HEK293T (cell line): ENCODE measurements around the gene PRICKLE2.

Source experiments
- CTCF ChIA-PET: fragments of 350-600 bp; formaldehyde crosslinking; extraction: SDS; loops from one replicate; lab custom pipeline; 2021; ENCODE audit warnings: antibody characterized with exemption, inconsistent platforms; lab: Yijun Ruan, JAX
- POLR2A ChIA-PET: fragments of 350-600 bp; formaldehyde crosslinking; extraction: SDS; loops from one replicate; lab custom pipeline; 2020; ENCODE audit warnings: antibody characterized with exemption, inconsistent platforms; lab: Yijun Ruan, JAX
- DNase-seq: peaks from one replicate; pipeline ENCODE4 v3.0.0; 2012; ENCODE audit warnings: mixed read lengths; ENCODE audit errors: extremely low spot score
- ARNT ChIP-seq: fragments of 450-650 bp; IDR thresholded peaks from 2 replicates; pipeline ENCODE4 v1.6.1; 2017; ENCODE audit warnings: mild to moderate bottlenecking
- BHLHE40 ChIP-seq: fragments of 450-650 bp; IDR thresholded peaks from 2 replicates; pipeline ENCODE4 v1.6.1; 2016; ENCODE audit warnings: mild to moderate bottlenecking, moderate library complexity, borderline replicate concordance
- CTBP1 ChIP-seq: fragments of 450-650 bp; IDR thresholded peaks from 2 replicates; pipeline ENCODE4 v1.6.1; 2016; ENCODE audit warnings: borderline replicate concordance
- ELF4 ChIP-seq: fragments of 450-650 bp; IDR thresholded peaks from 2 replicates; pipeline ENCODE4 v1.6.1; 2017; ENCODE audit warnings: antibody characterized with exemption
- FOXA1 ChIP-seq: fragments of 450-650 bp; IDR thresholded peaks from 2 replicates; pipeline ENCODE4 v1.6.1; 2016; ENCODE audit warnings: mild to moderate bottlenecking
- FOXK2 ChIP-seq: fragments of 450-650 bp; IDR thresholded peaks from 2 replicates; pipeline ENCODE4 v1.6.1; 2016; ENCODE audit warnings: mild to moderate bottlenecking
- FOXM1 ChIP-seq: fragments of 450-650 bp; IDR thresholded peaks from 2 replicates; pipeline ENCODE4 v1.6.1; 2017; ENCODE audit warnings: mild to moderate bottlenecking, borderline replicate concordance
- HDGF ChIP-seq: fragments of 450-650 bp; IDR thresholded peaks from 2 replicates; pipeline ENCODE4 v1.6.1; 2017; ENCODE audit warnings: antibody characterized with exemption, borderline replicate concordance
- L3MBTL2 ChIP-seq: fragments of 450-650 bp; conservative IDR thresholded peaks from 2 replicates; pipeline ENCODE4 v1.6.1; 2016; ENCODE audit warnings: mild to moderate bottlenecking
- LEF1 ChIP-seq: fragments of 450-650 bp; IDR thresholded peaks from 2 replicates; pipeline ENCODE4 v1.6.1; 2017; ENCODE audit warnings: mild to moderate bottlenecking, borderline replicate concordance
- NFRKB ChIP-seq: fragments of 450-650 bp; IDR thresholded peaks from 2 replicates; pipeline ENCODE4 v1.6.1; 2016; ENCODE audit warnings: mild to moderate bottlenecking, moderate library complexity
- PKNOX1 ChIP-seq: fragments of 450-650 bp; IDR thresholded peaks from 2 replicates; pipeline ENCODE4 v1.6.1; 2016
- SP1 ChIP-seq: fragments of 450-650 bp; IDR thresholded peaks from 2 replicates; pipeline ENCODE4 v1.6.1; 2017
- SUZ12 ChIP-seq: fragments of 450-650 bp; IDR thresholded peaks from 2 replicates; pipeline ENCODE4 v1.6.1; 2016; ENCODE audit warnings: mild to moderate bottlenecking
- TARDBP ChIP-seq: fragments of 450-650 bp; IDR thresholded peaks from 2 replicates; pipeline ENCODE4 v1.6.1; 2016
- ZNF384 ChIP-seq: fragments of 450-650 bp; IDR thresholded peaks from 2 replicates; pipeline ENCODE4 v1.6.1; 2016

The PRICKLE2 gene

GRCh38 chr3:64053581-64053980, 171.7 kb downstream of the PRICKLE2 start:
- ChIA-PET CTCF (no interaction called here), POLR2A (no interaction called here)
- DNase-seq, result no peak
- TF ChIP-seq PKNOX1, result no peak
- TF ChIP-seq NFRKB, result no peak
- no peak for TF ChIP-seq ELF4
- no peak for TF ChIP-seq BHLHE40
- no peak for TF ChIP-seq ZNF384
- no peak for TF ChIP-seq FOXK2

- DNase-seq, result no peak
- CTCF ChIA-PET, result no interaction called here
- TF ChIP-seq PKNOX1 (no peak), TARDBP (no peak), L3MBTL2 (no peak), NFRKB (no peak), SP1 (no peak), SUZ12 (no peak), ELF4 (no peak), FOXM1 (no peak), LEF1 (no peak), FOXA1 (no peak), FOXK2 (no peak), CTBP1 (no peak), HDGF (no peak), ARNT (no peak), BHLHE40 (no peak), ZNF384 (no peak)
- POLR2A ChIA-PET, result interaction anchor here (0.6 kb wide), 1 partner anchor 13 kb away, joined by 3 read pairs; no protein-coding TSS in a partner anchor
Observed at GRCh38 chr3:64053117-64053516, 172.1 kb downstream of the PRICKLE2 start.

- DNase-seq, result no peak
- TF ChIP-seq FOXK2 (no peak), HDGF (no peak), CTBP1 (no peak), ZNF384 (no peak), ELF4 (no peak), FOXM1 (no peak), PKNOX1 (no peak), NFRKB (no peak), LEF1 (no peak), SUZ12 (no peak), ARNT (no peak)
- CTCF ChIA-PET, result no interaction called here
- POLR2A ChIA-PET, result no interaction called here
Observed at GRCh38 chr3:64049832-64050231, 175.4 kb downstream of the PRICKLE2 start.

GRCh38 chr3:64049136-64049535, 176.1 kb downstream of the PRICKLE2 start:
- TF ChIP-seq TARDBP, result no peak
- no peak for TF ChIP-seq HDGF
- TF ChIP-seq LEF1, result no peak
- TF ChIP-seq SUZ12, result no peak
- no peak for TF ChIP-seq CTBP1
- no peak for TF ChIP-seq SP1
- no peak for TF ChIP-seq NFRKB
- no peak for TF ChIP-seq BHLHE40
- no peak for TF ChIP-seq ARNT
- TF ChIP-seq FOXK2, result no peak
- TF ChIP-seq FOXM1, result no peak
- no peak for TF ChIP-seq ELF4
- TF ChIP-seq ZNF384, result no peak
- TF ChIP-seq FOXA1, result no peak
- CTCF ChIA-PET, result no interaction called here
- POLR2A ChIA-PET, result no interaction called here
- no peak for DNase-seq

- TF ChIP-seq FOXA1, result no peak
- TF ChIP-seq LEF1, result no peak
- TF ChIP-seq SUZ12, result no peak
- TF ChIP-seq BHLHE40, result no peak
- TF ChIP-seq CTBP1, result no peak
- TF ChIP-seq PKNOX1, result no peak
- TF ChIP-seq HDGF, result no peak
- POLR2A ChIA-PET, result no interaction called here
- CTCF ChIA-PET, result no interaction called here
- DNase-seq, result no peak
Observed at GRCh38 chr3:64048631-64049061, 176.6 kb downstream of the PRICKLE2 start.

GRCh38 chr3:64047787-64048186, 177.5 kb downstream of the PRICKLE2 start:
- ChIA-PET CTCF (no interaction called here), POLR2A (no interaction called here)
- DNase-seq, result no peak
- TF ChIP-seq SUZ12, result no peak
- no peak for TF ChIP-seq LEF1
- TF ChIP-seq FOXK2, result no peak
- TF ChIP-seq ELF4, result no peak
- no peak for TF ChIP-seq TARDBP
- no peak for TF ChIP-seq ARNT
- no peak for TF ChIP-seq ZNF384
- TF ChIP-seq PKNOX1, result no peak
- TF ChIP-seq SP1, result no peak
- no peak for TF ChIP-seq BHLHE40
- TF ChIP-seq L3MBTL2, result no peak
